Uterus (tissue), 2 donors: ENCODE results near the gene ALG11.

Source experiments
- CTCF ChIP-seq, 4 experiments: fragments of 200-600 bp in 2 of 4; fragments of 450-650 bp in 2 of 4; sonication (generic) in 2 of 4; IDR thresholded peaks; one replicate each; pipeline ENCODE4 v1.5.1; 2016 to 2019; ENCODE audit warnings: antibody characterized with exemption in 4 of 4, mild to moderate bottlenecking in 2 of 4, moderate library complexity in 1 of 4
- POLR2A ChIP-seq, 2 donors: fragments of 450-650 bp; IDR thresholded peaks; one replicate each; pipeline ENCODE4 v1.6.1; 2016; ENCODE audit warnings: antibody characterized with exemption in 2 of 2, mild to moderate bottlenecking in 1 of 2, moderate library complexity in 1 of 2

DNA sequence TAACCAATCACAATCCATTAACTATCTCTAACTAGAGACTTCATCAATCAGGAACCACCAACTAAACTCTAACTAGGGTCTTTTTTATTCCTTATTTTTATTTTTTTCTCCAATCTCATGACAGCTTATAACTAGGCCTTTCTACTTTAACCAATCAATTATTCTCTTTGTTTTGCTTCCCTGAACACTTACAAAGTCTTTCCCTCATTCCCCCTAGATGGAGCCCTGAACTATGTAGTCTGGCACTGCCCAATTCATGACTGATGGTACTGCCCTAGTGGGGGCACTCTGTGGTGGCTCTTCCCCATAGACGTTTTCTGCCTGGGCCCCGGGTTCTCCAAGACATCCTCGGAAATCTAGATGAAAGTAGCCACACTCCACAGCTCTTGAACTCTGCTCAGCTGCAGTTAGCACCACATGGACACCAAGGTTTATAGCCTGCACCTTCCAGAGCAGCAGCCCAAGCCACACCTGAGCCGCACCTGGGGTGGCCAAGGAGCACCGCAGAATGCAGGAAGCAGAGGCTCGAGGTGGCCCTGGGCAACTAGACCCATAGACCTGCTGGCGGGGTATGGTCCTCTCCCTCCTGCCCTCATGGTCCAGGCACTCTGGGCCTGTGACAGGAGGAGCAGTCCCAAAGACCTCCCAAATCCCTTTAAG is 7.6 kb upstream of the ALG11 start:
- TF ChIP-seq POLR2A (IDR thresholded peaks at IDR 0.05) (no peak), CTCF (IDR thresholded peaks at IDR 0.05) (no peak)
